Amniotic epithelial cell (primary cell): ENCODE measurements around the gene IL36RN.

Source experiments
- DNase-seq: peaks from one replicate; pipeline ENCODE4 v3.0.0-alpha.2; 2010; ENCODE audit warnings: low read depth

IL36RN gene

GRCh38 chr2:113058998-113059960 lies at the start of gene IL36RN:
IL36RN (plus strand) TSS chr2:113059198; CDS start chr2:113059439, 241 bp downstream.
- DNase-seq = no peak

- DNase-seq = no peak
Measured at GRCh38 chr2:113009622-113010021, 49.4 kb upstream of the IL36RN start.

GRCh38 chr2:113010088-113010487 lies 48.9 kb upstream of the IL36RN start:
- DNase-seq = peak; percentile 29

- DNase-seq = no peak
Measured at GRCh38 chr2:113011108-113011507, 47.9 kb upstream of the IL36RN start.

GRCh38 chr2:113012436-113013335 lies 46.3 kb upstream of the IL36RN start:
- peak; percentile 69 for DNase-seq

GRCh38 chr2:113013336-113013661 lies 45.7 kb upstream of the IL36RN start:
- no peak for DNase-seq

GRCh38 chr2:113014067-113014466 lies 44.9 kb upstream of the IL36RN start:
- no peak for DNase-seq

GRCh38 chr2:113015042-113015441 lies 44.0 kb upstream of the IL36RN start:
- DNase-seq = no peak

GRCh38 chr2:113015655-113016054 lies 43.3 kb upstream of the IL36RN start:
- DNase-seq = no peak

- DNase-seq = no peak
Measured at GRCh38 chr2:113018509-113018908, 40.5 kb upstream of the IL36RN start.

- DNase-seq = no peak
Measured at GRCh38 chr2:113021312-113021711, 37.7 kb upstream of the IL36RN start.

- no peak for DNase-seq
Measured at GRCh38 chr2:113024764-113025163, 34.2 kb upstream of the IL36RN start.

- no peak for DNase-seq
Measured at GRCh38 chr2:113025737-113026136, 33.3 kb upstream of the IL36RN start.

GRCh38 chr2:113027691-113028090 lies 31.3 kb upstream of the IL36RN start:
- DNase-seq = no peak

GRCh38 chr2:113028112-113028511 lies 30.9 kb upstream of the IL36RN start:
- no peak for DNase-seq

- DNase-seq = no peak
Measured at GRCh38 chr2:113032737-113033136, 26.3 kb upstream of the IL36RN start.

GRCh38 chr2:113034016-113034415 lies 25.0 kb upstream of the IL36RN start:
- no peak for DNase-seq

- DNase-seq = no peak
Measured at GRCh38 chr2:113036763-113037162, 22.2 kb upstream of the IL36RN start.

- no peak for DNase-seq
Measured at GRCh38 chr2:113038291-113038690, 20.7 kb upstream of the IL36RN start.

- no peak for DNase-seq
Measured at GRCh38 chr2:113039158-113039557, 19.8 kb upstream of the IL36RN start.

GRCh38 chr2:113039719-113040118 lies 19.3 kb upstream of the IL36RN start:
- no peak for DNase-seq

- no peak for DNase-seq
Measured at GRCh38 chr2:113041871-113042270, 17.1 kb upstream of the IL36RN start.

GRCh38 chr2:113046465-113046864 lies 12.5 kb upstream of the IL36RN start:
- DNase-seq = no peak
